HepG2 (cell line): ENCODE data around the gene ZFP90. TPM values are rescaled to one million over a fixed set of nuclear protein-coding genes. Genes with fewer than 3 reads are reported as not detected.

Experiments used
- ATAC-seq: fragments of 200-7000 bp; cut with Tn5 transposase; 3 replicates; pipeline ENCODE4 v1.9.1; 2020; ENCODE audit warnings: mild to moderate bottlenecking, moderate library complexity
- BruUV-seq: library from RNA; stranded (reverse); fragments of 400-500 nt; replicated peaks from 2 replicates; lab custom pipeline; 2021; lab: Mats Ljungman, UMichigan
- CTCF ChIA-PET: fragments of 300-600 bp; formaldehyde crosslinking; extraction: SDS; loops from one replicate; lab custom pipeline; 2021; ENCODE audit warnings: low total read pairs, inconsistent platforms, low intra/inter-chr PET ratio; lab: Yijun Ruan, JAX
- POLR2A ChIA-PET: fragments of 350-600 bp; sonication (Branson Sonifier 250); formaldehyde crosslinking; loops from one replicate; lab custom pipeline; 2020; ENCODE audit warnings: antibody characterized with exemption, inconsistent platforms; lab: Yijun Ruan, JAX
- DNase-seq: peaks from one replicate; pipeline ENCODE4 v3.0.0-alpha.2; 2015; ENCODE audit warnings: low spot score
- FAIRE-seq: peaks from 3 replicates; lab custom pipeline; 2011; peaks lifted over from hg19 to GRCh38; lab: Jason Lieb, UNC
- H2AFZ ChIP-seq: one replicate; pipeline ENCODE4 v1.6.1; 2011; ENCODE audit warnings: low read length, inconsistent platforms
- H3K27ac ChIP-seq: fragments of 300-600 bp; 3 replicates; pipeline ENCODE4 v1.8.0; 2011; ENCODE audit warnings: mixed run types, mild to moderate bottlenecking, mixed read lengths, low read length, inconsistent platforms; ENCODE audit not compliant: insufficient read depth; ENCODE audit errors: extremely low read length
- H3K27me3 ChIP-seq, 2 experiments: fragments of 200-600 bp in 1 of 2; 2 replicates in 1 of 2; 3 replicates in 1 of 2; pipeline versions ENCODE4 v1.6.0 to v1.8.0; 2011; ENCODE audit warnings: low read length in 2 of 2, mild to moderate bottlenecking in 2 of 2, moderate library complexity in 2 of 2, inconsistent platforms in 1 of 2; ENCODE audit not compliant: insufficient read depth in 2 of 2, control insufficient read depth in 1 of 2
- H3K36me3 ChIP-seq, 2 experiments: fragments of 200-600 bp in 1 of 2; replicated peaks in 1 of 2; 2 replicates in 1 of 2; 3 replicates in 1 of 2; pipeline versions ENCODE4 v1.5.1 to v1.8.0; 2011; ENCODE audit warnings: low read length in 2 of 2, inconsistent platforms in 1 of 2; ENCODE audit not compliant: insufficient read depth in 2 of 2, control insufficient read depth in 1 of 2
- H3K4me1 ChIP-seq: 2 replicates; pipeline ENCODE4 v1.5.1; 2012; ENCODE audit warnings: low read length, inconsistent platforms; ENCODE audit not compliant: insufficient read depth
- H3K4me2 ChIP-seq: 2 replicates; pipeline ENCODE4 v1.6.0; 2011; ENCODE audit warnings: low read depth, low read length, inconsistent platforms
- H3K4me3 ChIP-seq, 3 experiments: fragments of 200-600 bp in 1 of 3; sonication (generic), shearing (Covaris generic) in 1 of 3; replicated peaks in 1 of 3; 2 replicates each; pipeline ENCODE4 v1.5.1; 2011 to 2016; ENCODE audit warnings: low read length in 3 of 3, inconsistent platforms in 2 of 3, low read depth in 2 of 3, mild to moderate bottlenecking in 2 of 3, control low read depth in 1 of 3, mixed read lengths in 1 of 3; ENCODE audit not compliant: insufficient read depth in 1 of 3
- H3K79me2 ChIP-seq: one replicate; pipeline ENCODE4 v1.6.1; 2011; ENCODE audit warnings: low read length, inconsistent platforms; ENCODE audit not compliant: insufficient read depth
- H3K9ac ChIP-seq: 2 replicates; pipeline ENCODE4 v1.6.0; 2011; ENCODE audit warnings: mild to moderate bottlenecking, low read depth, low read length, inconsistent platforms; ENCODE audit not compliant: insufficient read depth
- H3K9me3 ChIP-seq: 2 replicates; pipeline ENCODE4 v1.5.1; 2012; ENCODE audit warnings: mild to moderate bottlenecking, low read length
- H4K20me1 ChIP-seq: 2 replicates; pipeline ENCODE4 v1.6.0; 2011; ENCODE audit warnings: inconsistent platforms, mild to moderate bottlenecking, low read length, moderate library complexity; ENCODE audit not compliant: insufficient read depth
- BHLHE40 ChIP-seq: IDR thresholded peaks from 2 replicates; pipeline ENCODE4 v1.6.1; 2011; ENCODE audit warnings: low read length, improper control_type of control experiment
- CENPBD1 ChIP-seq: sonication (generic); formaldehyde crosslinking; IDR thresholded peaks from 2 replicates; pipeline ENCODE4 v1.8.0; 2022; ENCODE audit warnings: missing genetic modification reagents, low read depth, mild to moderate bottlenecking, borderline replicate concordance
- HCFC1 ChIP-seq: fragments of 150-350 bp; IDR thresholded peaks from 2 replicates; pipeline ENCODE4 v1.6.1; 2014; ENCODE audit warnings: low read depth, low read length
- HDAC1 ChIP-seq: sonication (generic); formaldehyde crosslinking; IDR thresholded peaks from 2 replicates; pipeline ENCODE4 v1.5.1; 2020; ENCODE audit warnings: mild to moderate bottlenecking, missing genetic modification reagents
- IKZF1 ChIP-seq: fragments of 450-650 bp; IDR thresholded peaks from 2 replicates; pipeline ENCODE4 v1.7.1; 2016
- MXI1 ChIP-seq: IDR thresholded peaks from 3 replicates; pipeline ENCODE4 v1.6.1; 2012; ENCODE audit warnings: low read depth, low read length, inconsistent platforms, borderline replicate concordance
- SP1 ChIP-seq, 2 experiments: fragments of 450-650 bp in 1 of 2; sonication (generic) in 1 of 2; formaldehyde crosslinking in 1 of 2; IDR thresholded peaks; 2 replicates each; pipeline versions ENCODE4 v1.4.0 to v1.6.1; 2016 to 2020; ENCODE audit warnings: missing genetic modification reagents in 1 of 2
- U2AF2 ChIP-seq: fragments of 200-400 bp; formaldehyde crosslinking; IDR thresholded peaks from 2 replicates; pipeline ENCODE4 v1.6.1; 2017; ENCODE audit warnings: low read depth, mild to moderate bottlenecking, low read length
- ZNF431 ChIP-seq: sonication (generic); formaldehyde crosslinking; IDR thresholded peaks from 2 replicates; pipeline ENCODE4 v1.9.0; 2022; ENCODE audit warnings: missing genetic modification reagents, low read depth, mild to moderate bottlenecking, borderline replicate concordance
- ZNF552 ChIP-seq: sonication (generic); formaldehyde crosslinking; IDR thresholded peaks from 2 replicates; pipeline ENCODE4 v1.9.0; 2022; ENCODE audit warnings: missing genetic modification reagents, mild to moderate bottlenecking, borderline replicate concordance
- WGBS: methylation state at CpG from one replicate; pipeline ENCODE4 v1.1.6; 2017; ENCODE audit warnings: low lambda C conversion rate; 5-methylcytosine and 5-hydroxymethylcytosine counted together
- in situ Hi-C: cut with HindIII; loops from 2 replicates; pipeline ENCODE4 v1.10.0; 2017; ENCODE audit warnings: low pct_unique_long_range_greater_than_20kb; ENCODE audit not compliant: extremely low pct_ligation_motif_present
- intact Hi-C: fragments of 100-400 bp; cut with micrococcal nuclease; formaldehyde crosslinking; loops from one replicate; pipeline ENCODE4 v1.10.0; 2022; ENCODE audit not compliant: unreplicated experiment
- polyA plus RNA-seq, 8 experiments: library from polyadenylated mRNA; depleted of rRNA in 3 of 8; stranded (reverse) in 7 of 8; unstranded in 1 of 8; fragments of >200 nt; fragmentation: Illumina TruSeq in 4 of 8; extraction: Trizol in 4 of 8; gene quantifications; 2 replicates each; pipeline versions ENCODE4 v1.2.1 to v1.2.3, GENCODE V29; 2011 to 2016; ENCODE audit warnings: low read depth in 4 of 8, missing spikeins in 1 of 8, mixed read lengths in 1 of 8; ENCODE audit not compliant: insufficient read depth in 1 of 8
- total RNA-seq, 5 experiments: library from RNA; depleted of rRNA; stranded (reverse); fragments of >200 nt; fragmentation: Illumina TruSeq; extraction: Trizol; gene quantifications; 2 replicates each; pipeline ENCODE4 v1.2.3, GENCODE V29; 2016; ENCODE audit warnings: low read depth in 1 of 5
- TF ChIP-seq, protein P1 (sequence below): IDR thresholded peaks from 2 replicates; pipeline ENCODE4 v1.6.1; 2016; ENCODE audit warnings: mild to moderate bottlenecking, missing biosample characterization, missing genetic modification reagents
- TF ChIP-seq, protein P2 (sequence below), 2 experiments: sonication (generic) in 1 of 2; formaldehyde crosslinking in 1 of 2; IDR thresholded peaks; 2 replicates each; pipeline versions ENCODE4 v1.5.1 to v1.6.1; 2011 to 2020; ENCODE audit warnings: borderline replicate concordance in 1 of 2, low read depth in 1 of 2, low read length in 1 of 2, mild to moderate bottlenecking in 1 of 2, missing genetic modification reagents in 1 of 2, moderate library complexity in 1 of 2

The ZFP90 gene
- total and polyA plus RNA-seq, 2 of the 13 experiments (the other 11 are each of a cell fraction or from before 2014, with no cell fraction given): 17.6 to 18.9 TPM

- no peaks in the 10 kb centered on the region for H3K36me3 ChIP-seq
- ChIA-PET CTCF (no interaction called here), POLR2A (no interaction called here)
- no peak for DNase-seq
- BruUV-seq: no TSS peak
- ATAC-seq: no peak
- FAIRE-seq: no peak
- H3K4me1 ChIP-seq: 0 out of 2 replicates have a peak, but pooled peaks cover 6% of the 10 kb centered on the region
- no peaks in the 10 kb centered on the region for H4K20me1 ChIP-seq
- intact Hi-C loops: no loop called here
- 38% methylated on average over 1 of the region's 1 CpG for WGBS
- no peak for TF ChIP-seq MXI1
- TF ChIP-seq HCFC1: no peak
- no peak for TF ChIP-seq U2AF2
- no peak overlapping the region for H3K4me2 ChIP-seq
- H3K27me3 ChIP-seq: no peaks in the 10 kb centered on the region
- no peak overlapping the region for H2AFZ ChIP-seq
- in situ Hi-C loops: no loop called here
- no peaks in the 10 kb centered on the region for H3K79me2 ChIP-seq
- H3K9ac ChIP-seq: no peak overlapping the region
- H3K4me3 ChIP-seq: no peak overlapping the region
- H3K27ac ChIP-seq: no peak overlapping the region
- peaks cover 12% of the 10 kb centered on the region for H3K9me3 ChIP-seq
These were observed 48.7 kb upstream of the ZFP90 start for GRCh38 chr16:68490358-68490757.

DNA sequence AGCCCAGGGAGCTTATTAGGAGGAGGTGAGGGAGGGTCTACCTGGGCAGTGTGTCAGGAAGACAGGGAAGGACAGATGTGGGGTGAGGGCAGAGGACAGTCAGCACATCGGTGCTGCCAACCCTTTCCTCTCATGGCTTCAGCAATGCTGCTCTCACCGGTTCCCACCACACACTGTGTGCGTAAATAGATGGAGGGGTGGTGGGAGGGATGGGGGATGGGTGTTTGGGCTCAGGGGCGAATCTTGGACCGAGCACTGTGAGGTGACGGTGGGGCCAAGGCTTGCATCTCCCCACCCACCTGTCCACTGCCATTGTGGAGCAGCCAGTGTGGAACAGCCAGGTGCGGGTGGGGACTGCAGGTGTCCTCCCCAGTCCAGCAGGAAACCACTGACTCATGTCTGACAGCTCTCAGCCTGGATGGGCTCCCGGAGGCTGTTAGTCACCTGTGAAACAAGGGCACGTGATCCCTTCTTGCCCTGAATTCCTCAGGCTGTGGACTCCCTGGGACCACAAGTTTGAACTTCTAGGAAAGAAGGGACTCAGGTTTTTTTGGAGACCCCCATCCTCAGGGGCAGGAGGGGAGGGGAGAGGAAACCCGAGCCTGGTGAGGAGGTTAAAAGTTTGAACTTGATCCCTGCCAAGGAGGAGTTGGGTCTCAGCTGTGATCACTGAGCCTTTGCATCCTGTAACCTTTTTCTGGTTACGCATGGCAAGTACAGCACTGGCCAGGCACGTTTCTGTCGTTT lies 48.1 kb upstream of the ZFP90 start:
- no peak for ATAC-seq
- FAIRE-seq: no peak
- Histone ChIP-seq H3K27me3 (no peaks in the 10 kb centered on the region), H3K79me2 (no peaks in the 10 kb centered on the region), H3K4me3 (no peak overlapping the region), H4K20me1 (no peaks in the 10 kb centered on the region), H3K4me1 (0 out of 2 replicates have a peak, but pooled peaks cover 6% of the 10 kb centered on the region), H3K36me3 (no peaks in the 10 kb centered on the region), H3K9ac (no peak overlapping the region), H3K4me2 (no peak overlapping the region), H3K27ac (no peak overlapping the region), H2AFZ (no peak overlapping the region), H3K9me3 (peaks cover 12% of the 10 kb centered on the region)
- in situ Hi-C loops: no loop called here
- no TSS peak for BruUV-seq
- intact Hi-C loops: no loop called here
- TF ChIP-seq ZNF552 (CRISPR knock-in tag) (no peak), IKZF1 (no peak), HDAC1 (CRISPR knock-in tag) (no peak), BHLHE40 (peak; percentile 60; the same call in 1 of the 2 replicates), ZNF431 (no peak), SP1 (IDR thresholded peaks at IDR 0.05) (no peak), SP1 (CRISPR knock-in tag; IDR thresholded peaks at IDR 0.05) (no peak), CENPBD1 (CRISPR knock-in tag) (no peak)
- TF ChIP-seq, protein P1, sequence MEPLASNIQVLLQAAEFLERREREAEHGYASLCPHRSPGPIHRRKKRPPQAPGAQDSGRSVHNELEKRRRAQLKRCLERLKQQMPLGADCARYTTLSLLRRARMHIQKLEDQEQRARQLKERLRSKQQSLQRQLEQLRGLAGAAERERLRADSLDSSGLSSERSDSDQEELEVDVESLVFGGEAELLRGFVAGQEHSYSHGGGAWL (CRISPR knock-in tag): no peak
- TF ChIP-seq, protein P2, sequence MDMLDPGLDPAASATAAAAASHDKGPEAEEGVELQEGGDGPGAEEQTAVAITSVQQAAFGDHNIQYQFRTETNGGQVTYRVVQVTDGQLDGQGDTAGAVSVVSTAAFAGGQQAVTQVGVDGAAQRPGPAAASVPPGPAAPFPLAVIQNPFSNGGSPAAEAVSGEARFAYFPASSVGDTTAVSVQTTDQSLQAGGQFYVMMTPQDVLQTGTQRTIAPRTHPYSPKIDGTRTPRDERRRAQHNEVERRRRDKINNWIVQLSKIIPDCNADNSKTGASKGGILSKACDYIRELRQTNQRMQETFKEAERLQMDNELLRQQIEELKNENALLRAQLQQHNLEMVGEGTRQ (IDR thresholded peaks at IDR 0.05; ENCODE audit: low read depth, low read length): peak; percentile 56; the same call in 1 of the 2 replicates
- TF ChIP-seq, protein P2 (CRISPR knock-in tag; IDR thresholded peaks at IDR 0.05; ENCODE audit: borderline replicate concordance): no peak
- ChIA-PET POLR2A (no interaction called here), CTCF (no interaction called here)
- DNase-seq: no peak
- WGBS: 23% methylated on average over 12 of the region's 13 CpGs
